A549 (cell line): Measurements from ENCODE around the gene APOL3. TPM values are rescaled to one million over a fixed set of nuclear protein-coding genes. Genes with fewer than 3 reads are reported as not detected.

Source experiments
- ATAC-seq, 2 experiments: fragments of 200-7000 bp in 1 of 2; fragments of >200 bp in 1 of 2; cut with Nextera tagmentation in 1 of 2; cut with Tn5 transposase in 1 of 2; 3 replicates each; pipeline versions ENCODE4 v1.8.0 to v1.9.1; 2018 to 2020; ENCODE audit warnings: mild to moderate bottlenecking in 1 of 2, moderate library complexity in 1 of 2
- CTCF ChIA-PET: fragments of 300-600 bp; sonication (Branson Sonifier 250); formaldehyde crosslinking; extraction: SDS; loops from one replicate; lab custom pipeline; 2021; ENCODE audit warnings: antibody characterized with exemption, inconsistent platforms; lab: Yijun Ruan, JAX
- POLR2A ChIA-PET: fragments of 350-600 bp; formaldehyde crosslinking; extraction: SDS; loops from one replicate; lab custom pipeline; 2021; ENCODE audit warnings: antibody characterized with exemption, inconsistent platforms; lab: Yijun Ruan, JAX
- DNase-seq, 2 experiments: peaks; one replicate each; pipeline versions ENCODE4 v3.0.0 to v3.0.0-alpha.2; 2011 to 2016; ENCODE audit warnings: low read depth in 1 of 2, low spot score in 1 of 2
- FAIRE-seq: peaks from 2 replicates; lab custom pipeline; 2011; peaks lifted over from hg19 to GRCh38; lab: Jason Lieb, UNC
- H3K27ac ChIP-seq, 2 experiments: fragments of >200 bp; sonication (Bioruptor Twin); formaldehyde crosslinking; 3 replicates each; pipeline ENCODE4 v1.5.1; 2016 to 2017
- H3K4me1 ChIP-seq: fragments of >200 bp; sonication (Bioruptor Twin); formaldehyde crosslinking; 3 replicates; pipeline ENCODE4 v1.6.1; 2016
- H3K4me2 ChIP-seq: fragments of >200 bp; sonication (Bioruptor Twin); formaldehyde crosslinking; 3 replicates; pipeline ENCODE4 v1.6.1; 2016
- H3K4me3 ChIP-seq: fragments of >200 bp; sonication (Bioruptor Twin); formaldehyde crosslinking; 3 replicates; pipeline ENCODE4 v1.5.1; 2016
- H3K9me3 ChIP-seq: fragments of >200 bp; sonication (Bioruptor Twin); formaldehyde crosslinking; 3 replicates; pipeline ENCODE4 v1.6.1; 2016
- CBX2 ChIP-seq: fragments of 200-600 bp; sonication (generic); IDR thresholded peaks from 2 replicates; pipeline ENCODE4 v1.6.1; 2016; ENCODE audit warnings: low read depth, mild to moderate bottlenecking, borderline replicate concordance
- CTCF ChIP-seq: fragments of >200 bp; sonication (Bioruptor Twin); formaldehyde crosslinking; IDR thresholded peaks from 3 replicates; pipeline ENCODE4 v1.5.1; 2016
- EHF ChIP-seq: fragments of 250-450 bp; sonication (Bioruptor Pico); IDR thresholded peaks from 2 replicates; pipeline ENCODE4 v1.5.0; 2020; ENCODE audit warnings: mild to moderate bottlenecking
- EHMT2 ChIP-seq: fragments of 200-600 bp; sonication (generic); IDR thresholded peaks from 2 replicates; pipeline ENCODE4 v1.6.1; 2016; ENCODE audit warnings: antibody characterized with exemption, low read depth, mild to moderate bottlenecking, moderate library complexity
- EP300 ChIP-seq, 2 experiments: fragments of >200 bp; sonication (Bioruptor Twin); formaldehyde crosslinking; IDR thresholded peaks; 2 replicates in 1 of 2; 3 replicates in 1 of 2; pipeline ENCODE4 v1.6.1; 2016 to 2017
- FOXS1 ChIP-seq: fragments of 250-450 bp; sonication (Bioruptor Pico); IDR thresholded peaks from 2 replicates; pipeline ENCODE4 v1.5.0; 2020; ENCODE audit warnings: mild to moderate bottlenecking, moderate library complexity
- GATA3 ChIP-seq: IDR thresholded peaks from 2 replicates; pipeline ENCODE4 v1.6.1; 2012; ENCODE audit warnings: borderline replicate concordance
- HES2 ChIP-seq: fragments of >200 bp; sonication (Bioruptor Twin); formaldehyde crosslinking; IDR thresholded peaks from 2 replicates; pipeline ENCODE4 v1.6.1; 2016
- HOXA7 ChIP-seq: fragments of 250-450 bp; sonication (Bioruptor Pico); IDR thresholded peaks from 2 replicates; pipeline ENCODE4 v1.5.0; 2020; ENCODE audit warnings: mild to moderate bottlenecking, moderate library complexity
- JUN ChIP-seq, 2 experiments: fragments of >200 bp; sonication (Bioruptor Twin); formaldehyde crosslinking; IDR thresholded peaks; 2 replicates in 1 of 2; 3 replicates in 1 of 2; pipeline ENCODE4 v1.6.1; 2016 to 2017
- KDM1A ChIP-seq: fragments of 200-600 bp; sonication (generic); IDR thresholded peaks from 2 replicates; pipeline ENCODE4 v1.6.1; 2016; ENCODE audit warnings: low read depth, mild to moderate bottlenecking
- KDM5A ChIP-seq: fragments of 200-600 bp; sonication (generic); IDR thresholded peaks from 2 replicates; pipeline ENCODE4 v1.6.1; 2016; ENCODE audit warnings: antibody characterized with exemption, mild to moderate bottlenecking
- MAX ChIP-seq: IDR thresholded peaks from 2 replicates; pipeline ENCODE4 v1.6.1; 2012
- MAZ ChIP-seq: fragments of 150-350 bp; IDR thresholded peaks from 2 replicates; pipeline ENCODE4 v1.6.1; 2014; ENCODE audit warnings: antibody characterized with exemption, low read depth, low read length, borderline replicate concordance
- MYC ChIP-seq: IDR thresholded peaks from 2 replicates; pipeline ENCODE4 v1.6.1; 2012; ENCODE audit warnings: mild to moderate bottlenecking, inconsistent platforms, low read length, improper control_type of control experiment, borderline replicate concordance
- NPAS2 ChIP-seq: fragments of 250-450 bp; sonication (Bioruptor Pico); IDR thresholded peaks from 2 replicates; pipeline ENCODE4 v1.8.0; 2022; ENCODE audit warnings: mild to moderate bottlenecking, moderate library complexity, borderline replicate concordance
- NR3C1 ChIP-seq: fragments of >200 bp; sonication (Bioruptor Twin); formaldehyde crosslinking; IDR thresholded peaks from 3 replicates; pipeline ENCODE4 v1.6.1; 2017
- RNF2 ChIP-seq: fragments of 200-600 bp; sonication (generic); IDR thresholded peaks from 2 replicates; pipeline ENCODE4 v1.6.1; 2016; ENCODE audit warnings: low read depth, mild to moderate bottlenecking, antibody characterized with exemption, moderate library complexity, borderline replicate concordance
- TFCP2L1 ChIP-seq: fragments of 250-450 bp; sonication (Bioruptor Pico); IDR thresholded peaks from 2 replicates; pipeline ENCODE4 v1.5.0; 2021; ENCODE audit warnings: mild to moderate bottlenecking
- ZC3H11A ChIP-seq: fragments of 450-650 bp; IDR thresholded peaks from 2 replicates; pipeline ENCODE4 v1.6.1; 2014; ENCODE audit warnings: antibody characterized with exemption, mild to moderate bottlenecking
- WGBS: methylation state at CpG from one replicate; pipeline ENCODE4 v1.1.6; 2017; ENCODE audit errors: missing lambda C conversion rate; 5-methylcytosine and 5-hydroxymethylcytosine counted together
- polyA plus RNA-seq, 4 experiments: library from polyadenylated mRNA; depleted of rRNA in 3 of 4; stranded (reverse); fragments of >200 nt; fragmentation: RNase III in 1 of 4; extraction: RNeasy Plus Mini Kit Qiagen cat#74134 plus additional on column Dnase treatment in 1 of 4; gene quantifications; 2 replicates in 3 of 4; 3 replicates in 1 of 4; pipeline ENCODE4 v1.2.3, GENCODE V29; 2011 to 2017
- TF ChIP-seq, protein P1 (sequence below): fragments of 250-450 bp; sonication (Bioruptor Pico); IDR thresholded peaks from 2 replicates; pipeline ENCODE4 v1.5.0; 2020; ENCODE audit warnings: low read depth, mild to moderate bottlenecking, moderate library complexity
- TF ChIP-seq, protein P2 (sequence below): IDR thresholded peaks from 2 replicates; pipeline ENCODE4 v1.6.1; 2012
- TF ChIP-seq, protein P3 (sequence below): fragments of 200-600 bp; sonication (generic); IDR thresholded peaks from 2 replicates; pipeline ENCODE4 v1.6.1; 2016; ENCODE audit warnings: antibody characterized with exemption, mild to moderate bottlenecking, moderate library complexity
- TF ChIP-seq, protein P4 (sequence below): fragments of 150-350 bp; IDR thresholded peaks from 2 replicates; pipeline ENCODE4 v1.6.1; 2014; ENCODE audit warnings: low read depth, mild to moderate bottlenecking, low read length
- TF ChIP-seq, protein P5 (sequence below): fragments of 250-450 bp; sonication (Bioruptor Pico); IDR thresholded peaks from 2 replicates; pipeline ENCODE4 v1.5.0; 2021; ENCODE audit warnings: mild to moderate bottlenecking, moderate library complexity, borderline replicate concordance

APOL3 gene
- polyA plus RNA-seq, 2 of the 4 experiments (the other 2 are of a cell fraction), result not detected

DNA sequence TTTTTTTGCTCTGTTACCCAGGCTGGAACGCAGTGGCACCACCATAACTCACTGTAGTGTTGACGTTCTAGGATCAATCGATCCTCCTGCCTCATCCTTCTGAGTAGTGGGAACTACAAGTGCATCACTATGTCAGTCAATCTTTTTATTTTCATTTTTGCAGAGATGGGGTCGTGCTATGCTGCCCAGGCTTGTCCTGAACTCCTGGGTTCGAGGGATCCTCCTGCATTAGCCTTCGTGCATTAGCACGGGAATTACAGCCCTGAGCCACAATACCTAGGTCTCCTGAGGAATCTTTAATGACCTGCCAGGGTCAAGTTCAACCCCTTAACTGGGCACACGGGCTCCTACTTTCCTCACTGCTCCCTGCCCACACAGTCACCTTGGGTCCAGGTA, 4.4 kb downstream of the APOL3 start:
- H3K4me1 ChIP-seq, result no peaks in the 10 kb centered on the region
- H3K9me3 ChIP-seq, result 0 out of 3 replicates have a peak, but pooled peaks cover 6% of the 10 kb centered on the region
- CTCF ChIA-PET, result interaction anchor here (0.6 to 0.9 kb wide), 3 partner anchors 13 to 121 kb away, joined by 3 read pairs; no protein-coding TSS in a partner anchor
- WGBS, result 72% methylated on average over 8 of the region's 8 CpGs
- no peak overlapping the region; a peak in 1 of 6 replicates for H3K27ac ChIP-seq
- FAIRE-seq (no peak), DNase-seq (no peak), ATAC-seq (no peak)
- POLR2A ChIA-PET, result no interaction called here
- H3K4me2 ChIP-seq, result no peak overlapping the region
- H3K4me3 ChIP-seq, result no peak overlapping the region
- TF ChIP-seq RNF2 (no peak), EP300 (IDR thresholded peaks at IDR 0.05) (no peak), KDM5A (no peak), GATA3 (no peak), ZC3H11A (no peak), TFCP2L1 (no peak), MAX (no peak), EHF (CRISPR knock-in tag) (no peak), CTCF (no peak), NR3C1 (no peak), NPAS2 (CRISPR knock-in tag) (no peak), HOXA7 (no peak), JUN (IDR thresholded peaks at IDR 0.05) (no peak), MYC (no peak), EHMT2 (no peak), CBX2 (no peak), KDM1A (no peak)
- TF ChIP-seq, protein P1, sequence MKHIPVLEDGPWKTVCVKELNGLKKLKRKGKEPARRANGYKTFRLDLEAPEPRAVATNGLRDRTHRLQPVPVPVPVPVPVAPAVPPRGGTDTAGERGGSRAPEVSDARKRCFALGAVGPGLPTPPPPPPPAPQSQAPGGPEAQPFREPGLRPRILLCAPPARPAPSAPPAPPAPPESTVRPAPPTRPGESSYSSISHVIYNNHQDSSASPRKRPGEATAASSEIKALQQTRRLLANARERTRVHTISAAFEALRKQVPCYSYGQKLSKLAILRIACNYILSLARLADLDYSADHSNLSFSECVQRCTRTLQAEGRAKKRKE (CRISPR knock-in tag), result no peak
- TF ChIP-seq, protein P2, sequence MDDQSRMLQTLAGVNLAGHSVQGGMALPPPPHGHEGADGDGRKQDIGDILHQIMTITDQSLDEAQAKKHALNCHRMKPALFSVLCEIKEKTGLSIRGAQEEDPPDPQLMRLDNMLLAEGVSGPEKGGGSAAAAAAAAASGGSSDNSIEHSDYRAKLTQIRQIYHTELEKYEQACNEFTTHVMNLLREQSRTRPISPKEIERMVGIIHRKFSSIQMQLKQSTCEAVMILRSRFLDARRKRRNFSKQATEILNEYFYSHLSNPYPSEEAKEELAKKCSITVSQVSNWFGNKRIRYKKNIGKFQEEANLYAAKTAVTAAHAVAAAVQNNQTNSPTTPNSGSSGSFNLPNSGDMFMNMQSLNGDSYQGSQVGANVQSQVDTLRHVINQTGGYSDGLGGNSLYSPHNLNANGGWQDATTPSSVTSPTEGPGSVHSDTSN, result no peak
- TF ChIP-seq, protein P3, sequence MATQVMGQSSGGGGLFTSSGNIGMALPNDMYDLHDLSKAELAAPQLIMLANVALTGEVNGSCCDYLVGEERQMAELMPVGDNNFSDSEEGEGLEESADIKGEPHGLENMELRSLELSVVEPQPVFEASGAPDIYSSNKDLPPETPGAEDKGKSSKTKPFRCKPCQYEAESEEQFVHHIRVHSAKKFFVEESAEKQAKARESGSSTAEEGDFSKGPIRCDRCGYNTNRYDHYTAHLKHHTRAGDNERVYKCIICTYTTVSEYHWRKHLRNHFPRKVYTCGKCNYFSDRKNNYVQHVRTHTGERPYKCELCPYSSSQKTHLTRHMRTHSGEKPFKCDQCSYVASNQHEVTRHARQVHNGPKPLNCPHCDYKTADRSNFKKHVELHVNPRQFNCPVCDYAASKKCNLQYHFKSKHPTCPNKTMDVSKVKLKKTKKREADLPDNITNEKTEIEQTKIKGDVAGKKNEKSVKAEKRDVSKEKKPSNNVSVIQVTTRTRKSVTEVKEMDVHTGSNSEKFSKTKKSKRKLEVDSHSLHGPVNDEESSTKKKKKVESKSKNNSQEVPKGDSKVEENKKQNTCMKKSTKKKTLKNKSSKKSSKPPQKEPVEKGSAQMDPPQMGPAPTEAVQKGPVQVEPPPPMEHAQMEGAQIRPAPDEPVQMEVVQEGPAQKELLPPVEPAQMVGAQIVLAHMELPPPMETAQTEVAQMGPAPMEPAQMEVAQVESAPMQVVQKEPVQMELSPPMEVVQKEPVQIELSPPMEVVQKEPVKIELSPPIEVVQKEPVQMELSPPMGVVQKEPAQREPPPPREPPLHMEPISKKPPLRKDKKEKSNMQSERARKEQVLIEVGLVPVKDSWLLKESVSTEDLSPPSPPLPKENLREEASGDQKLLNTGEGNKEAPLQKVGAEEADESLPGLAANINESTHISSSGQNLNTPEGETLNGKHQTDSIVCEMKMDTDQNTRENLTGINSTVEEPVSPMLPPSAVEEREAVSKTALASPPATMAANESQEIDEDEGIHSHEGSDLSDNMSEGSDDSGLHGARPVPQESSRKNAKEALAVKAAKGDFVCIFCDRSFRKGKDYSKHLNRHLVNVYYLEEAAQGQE, result no peak

GRCh38 chr22:36155702-36156101, 4.9 kb downstream of the APOL3 start:
- no peak for ATAC-seq
- no peak overlapping the region for H3K4me2 ChIP-seq
- POLR2A ChIA-PET, result no interaction called here
- H3K9me3 ChIP-seq, result 0 out of 3 replicates have a peak, but pooled peaks cover 6% of the 10 kb centered on the region
- no peaks in the 10 kb centered on the region for H3K4me1 ChIP-seq
- FAIRE-seq, result no peak
- H3K4me3 ChIP-seq, result no peak overlapping the region
- no peak for DNase-seq
- no peak overlapping the region for H3K27ac ChIP-seq
- 89% methylated on average over 4 of the region's 7 CpGs for WGBS
- CTCF ChIA-PET, result interaction anchor here (0.6 to 0.9 kb wide), 3 partner anchors 14 to 121 kb away, joined by 3 read pairs; no protein-coding TSS in a partner anchor
- TF ChIP-seq FOXS1 (CRISPR knock-in tag), result no peak
- TF ChIP-seq, protein P4, sequence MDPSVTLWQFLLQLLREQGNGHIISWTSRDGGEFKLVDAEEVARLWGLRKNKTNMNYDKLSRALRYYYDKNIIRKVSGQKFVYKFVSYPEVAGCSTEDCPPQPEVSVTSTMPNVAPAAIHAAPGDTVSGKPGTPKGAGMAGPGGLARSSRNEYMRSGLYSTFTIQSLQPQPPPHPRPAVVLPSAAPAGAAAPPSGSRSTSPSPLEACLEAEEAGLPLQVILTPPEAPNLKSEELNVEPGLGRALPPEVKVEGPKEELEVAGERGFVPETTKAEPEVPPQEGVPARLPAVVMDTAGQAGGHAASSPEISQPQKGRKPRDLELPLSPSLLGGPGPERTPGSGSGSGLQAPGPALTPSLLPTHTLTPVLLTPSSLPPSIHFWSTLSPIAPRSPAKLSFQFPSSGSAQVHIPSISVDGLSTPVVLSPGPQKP, result no peak
- TF ChIP-seq, protein P5, sequence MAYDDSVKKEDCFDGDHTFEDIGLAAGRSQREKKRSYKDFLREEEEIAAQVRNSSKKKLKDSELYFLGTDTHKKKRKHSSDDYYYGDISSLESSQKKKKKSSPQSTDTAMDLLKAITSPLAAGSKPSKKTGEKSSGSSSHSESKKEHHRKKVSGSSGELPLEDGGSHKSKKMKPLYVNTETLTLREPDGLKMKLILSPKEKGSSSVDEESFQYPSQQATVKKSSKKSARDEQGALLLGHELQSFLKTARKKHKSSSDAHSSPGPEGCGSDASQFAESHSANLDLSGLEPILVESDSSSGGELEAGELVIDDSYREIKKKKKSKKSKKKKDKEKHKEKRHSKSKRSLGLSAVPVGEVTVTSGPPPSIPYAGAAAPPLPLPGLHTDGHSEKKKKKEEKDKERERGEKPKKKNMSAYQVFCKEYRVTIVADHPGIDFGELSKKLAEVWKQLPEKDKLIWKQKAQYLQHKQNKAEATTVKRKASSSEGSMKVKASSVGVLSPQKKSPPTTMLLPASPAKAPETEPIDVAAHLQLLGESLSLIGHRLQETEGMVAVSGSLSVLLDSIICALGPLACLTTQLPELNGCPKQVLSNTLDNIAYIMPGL, result no peak
- no peak for TF ChIP-seq HES2
- TF ChIP-seq, protein P1 (CRISPR knock-in tag), result no peak
- no peak for TF ChIP-seq NPAS2 (CRISPR knock-in tag)
- TF ChIP-seq MAZ, result no peak
